ENCODE measurements around the gene KRTAP23-1. TPM values are rescaled to one million over a fixed set of nuclear protein-coding genes. Genes with fewer than 3 reads are reported as not detected.

KRTAP23-1 gene
- total RNA-seq, 1 experiment from 2014 or later = not detected

DNA sequence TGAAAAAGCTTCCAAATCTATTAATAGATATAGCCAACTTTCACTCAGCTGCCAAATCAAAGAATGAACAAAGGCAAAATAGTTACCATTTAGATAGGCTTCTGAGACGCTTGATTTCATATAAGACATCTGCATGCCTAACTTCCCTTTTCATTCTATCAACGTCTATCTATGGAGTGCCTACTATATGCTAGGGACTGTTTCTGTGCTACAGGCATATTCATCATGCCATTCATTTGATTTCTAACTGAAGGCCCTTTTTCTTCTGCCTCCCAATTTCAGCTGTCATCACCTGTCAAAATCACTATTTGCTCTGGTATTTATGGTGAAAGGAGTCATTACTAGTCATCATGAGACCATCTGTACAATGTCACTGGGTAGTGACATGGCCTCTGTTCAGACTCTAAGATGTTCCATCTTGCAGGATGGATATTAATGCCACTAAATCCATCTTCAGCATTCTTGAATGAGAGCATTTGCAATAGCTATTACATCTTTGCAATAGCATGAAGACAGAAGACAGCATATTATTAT lies 43.2 kb upstream of the KRTAP23-1 start:
- intact Hi-C loops (cut with micrococcal nuclease) = no loop called here
- CTCF ChIA-PET = no interaction called here
- H4K20me1 ChIP-seq (ENCODE audit: low read length) = no peaks in the 10 kb centered on the region
- H3F3A ChIP-seq (ENCODE audit: low read length, unreplicated experiment) = no peaks in the 10 kb centered on the region
- H3K4me3 ChIP-seq (ENCODE audit: low read length) = no peak overlapping the region
- POLR2A ChIA-PET (ENCODE audit: unreplicated experiment) = no interaction called here
- no peaks in the 10 kb centered on the region for H3K4me1 ChIP-seq (ENCODE audit: insufficient read depth, low read length)
- no peaks in the 10 kb centered on the region for H3K9me2 ChIP-seq (replicated peaks; ENCODE audit: low read length)
- no peaks in the 10 kb centered on the region for H3K36me3 ChIP-seq (ENCODE audit: low read depth, low read length)
- DNase-seq (peak; percentile 40), ATAC-seq (no peak)
- no peaks in the 10 kb centered on the region for H3K9me3 ChIP-seq (ENCODE audit: low read length)
- H2AFZ ChIP-seq (ENCODE audit: low read length) = no peak overlapping the region
- no peak overlapping the region for H3K9ac ChIP-seq (ENCODE audit: low read length)
- no TSS peak for BruUV-seq (replicated peaks)
- no peak for TF ChIP-seq EZH2 (IDR thresholded peaks at IDR 0.05; ENCODE audit: low read length, unreplicated experiment)
- TF ChIP-seq, protein P1, sequence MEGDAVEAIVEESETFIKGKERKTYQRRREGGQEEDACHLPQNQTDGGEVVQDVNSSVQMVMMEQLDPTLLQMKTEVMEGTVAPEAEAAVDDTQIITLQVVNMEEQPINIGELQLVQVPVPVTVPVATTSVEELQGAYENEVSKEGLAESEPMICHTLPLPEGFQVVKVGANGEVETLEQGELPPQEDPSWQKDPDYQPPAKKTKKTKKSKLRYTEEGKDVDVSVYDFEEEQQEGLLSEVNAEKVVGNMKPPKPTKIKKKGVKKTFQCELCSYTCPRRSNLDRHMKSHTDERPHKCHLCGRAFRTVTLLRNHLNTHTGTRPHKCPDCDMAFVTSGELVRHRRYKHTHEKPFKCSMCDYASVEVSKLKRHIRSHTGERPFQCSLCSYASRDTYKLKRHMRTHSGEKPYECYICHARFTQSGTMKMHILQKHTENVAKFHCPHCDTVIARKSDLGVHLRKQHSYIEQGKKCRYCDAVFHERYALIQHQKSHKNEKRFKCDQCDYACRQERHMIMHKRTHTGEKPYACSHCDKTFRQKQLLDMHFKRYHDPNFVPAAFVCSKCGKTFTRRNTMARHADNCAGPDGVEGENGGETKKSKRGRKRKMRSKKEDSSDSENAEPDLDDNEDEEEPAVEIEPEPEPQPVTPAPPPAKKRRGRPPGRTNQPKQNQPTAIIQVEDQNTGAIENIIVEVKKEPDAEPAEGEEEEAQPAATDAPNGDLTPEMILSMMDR (conservative IDR thresholded peaks at IDR 0.05; ENCODE audit: low read depth, low read length) = no peak
- TF ChIP-seq EZH2phosphoT487 (IDR thresholded peaks at IDR 0.05; ENCODE audit: borderline replicate concordance, low read length) = no peak
- H3K27me3 ChIP-seq (ENCODE audit: low read length) = peaks cover 54% of the 10 kb centered on the region; the same call in 1 of the 2 replicates
- H3K4me2 ChIP-seq (ENCODE audit: low read length) = no peak overlapping the region
- H3K27ac ChIP-seq (ENCODE audit: low read length) = no peak overlapping the region
- H3K79me2 ChIP-seq (ENCODE audit: low read length) = no peaks in the 10 kb centered on the region

DNA sequence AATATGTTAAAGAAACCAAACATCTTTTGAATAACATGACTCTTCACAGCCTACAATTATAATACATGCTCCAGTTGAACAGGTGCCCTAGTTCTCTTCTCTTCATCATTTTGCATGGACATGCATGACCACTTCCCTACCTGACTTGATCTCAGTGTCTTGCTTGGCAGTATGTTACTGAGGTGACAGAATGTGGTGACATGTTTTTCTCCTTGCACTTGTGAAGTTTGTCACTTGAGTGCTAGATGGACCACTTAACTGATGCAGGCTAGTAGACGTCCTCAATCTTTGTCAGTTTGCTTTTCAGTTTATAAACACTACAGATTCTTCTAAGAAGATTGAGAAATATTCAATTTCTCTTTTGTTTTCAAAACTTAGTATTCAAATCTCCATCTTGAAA lies 33.8 kb upstream of the KRTAP23-1 start:
- no peaks in the 10 kb centered on the region for H3F3A ChIP-seq (ENCODE audit: low read length, unreplicated experiment)
- no TSS peak for BruUV-seq (replicated peaks)
- no peak overlapping the region for H3K4me3 ChIP-seq (ENCODE audit: low read length)
- intact Hi-C loops (cut with micrococcal nuclease) = no loop called here
- TF ChIP-seq EZH2 (IDR thresholded peaks at IDR 0.05; ENCODE audit: low read length, unreplicated experiment) = no peak
- TF ChIP-seq, protein P1 (conservative IDR thresholded peaks at IDR 0.05; ENCODE audit: low read depth, low read length) = no peak
- TF ChIP-seq EZH2phosphoT487 (IDR thresholded peaks at IDR 0.05; ENCODE audit: borderline replicate concordance, low read length) = no peak
- H3K36me3 ChIP-seq (ENCODE audit: low read depth, low read length) = no peaks in the 10 kb centered on the region
- no peaks in the 10 kb centered on the region for H3K4me1 ChIP-seq (ENCODE audit: insufficient read depth, low read length)
- no peak overlapping the region for H3K9ac ChIP-seq (ENCODE audit: low read length)
- H3K9me2 ChIP-seq (replicated peaks; ENCODE audit: low read length) = no peaks in the 10 kb centered on the region
- DNase-seq (no peak), ATAC-seq (no peak)
- H2AFZ ChIP-seq (ENCODE audit: low read length) = no peak overlapping the region
- no peaks in the 10 kb centered on the region for H3K79me2 ChIP-seq (ENCODE audit: low read length)
- H3K4me2 ChIP-seq (ENCODE audit: low read length) = no peak overlapping the region
- no peak overlapping the region for H3K27ac ChIP-seq (ENCODE audit: low read length)
- CTCF ChIA-PET = no interaction called here
- H4K20me1 ChIP-seq (ENCODE audit: low read length) = no peaks in the 10 kb centered on the region
- POLR2A ChIA-PET (ENCODE audit: unreplicated experiment) = no interaction called here
- peaks cover 20% of the 10 kb centered on the region; the same call in 1 of the 2 replicates for H3K27me3 ChIP-seq (ENCODE audit: low read length)
- H3K9me3 ChIP-seq (ENCODE audit: low read length) = no peaks in the 10 kb centered on the region

DNA sequence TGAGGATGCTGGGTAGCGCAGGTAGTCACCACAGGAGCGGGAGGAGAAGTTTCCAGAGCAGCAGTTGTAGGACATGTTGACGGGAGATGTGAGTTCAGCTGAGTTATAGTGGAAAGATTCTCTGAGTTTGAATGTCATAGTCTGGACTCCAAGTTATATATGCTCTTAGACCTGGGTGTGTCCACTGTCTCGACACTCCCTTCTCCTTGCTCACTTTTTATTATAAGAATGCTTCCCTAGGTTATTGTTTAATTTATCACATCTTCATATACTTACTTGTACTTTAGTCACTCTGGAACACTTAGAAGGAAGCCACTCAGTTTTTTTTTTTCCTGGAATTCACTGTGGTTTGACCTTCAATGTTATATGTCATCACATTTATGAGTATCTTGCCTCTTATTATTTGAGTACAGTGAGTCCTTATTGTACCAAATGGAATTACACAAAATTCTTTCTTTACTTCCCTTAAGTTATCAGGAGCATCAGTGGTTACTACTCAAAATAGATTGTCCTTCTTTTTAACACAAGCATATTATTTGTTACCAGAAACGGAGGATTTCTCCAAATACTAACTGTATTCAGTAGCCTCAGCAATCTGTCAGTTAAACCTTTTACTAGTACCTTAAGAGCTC lies 23.8 kb upstream of the KRTAP23-1 start, which contains the start of gene KRTAP13-2:
Gene KRTAP13-2 (minus strand): TSS at position 133 of the 632 bp plus-strand sequence. CDS start 58 bp downstream, at position 75.
- no peak within 1 kb of the TSS for H2AFZ ChIP-seq (ENCODE audit: low read length)
- H4K20me1 ChIP-seq (ENCODE audit: low read length) = no peaks in the 10 kb centered on the region
- no peaks in the 10 kb centered on the region for H3K9me3 ChIP-seq (ENCODE audit: low read length)
- no peak within 1 kb of the TSS for H3K27ac ChIP-seq (ENCODE audit: low read length)
- H3F3A ChIP-seq (ENCODE audit: low read length, unreplicated experiment) = no peaks in the 10 kb centered on the region
- TF ChIP-seq, protein P1 (conservative IDR thresholded peaks at IDR 0.05; ENCODE audit: low read depth, low read length) = no peak
- no peak for TF ChIP-seq EZH2phosphoT487 (IDR thresholded peaks at IDR 0.05; ENCODE audit: borderline replicate concordance, low read length)
- TF ChIP-seq EZH2 (IDR thresholded peaks at IDR 0.05; ENCODE audit: low read length, unreplicated experiment) = no peak
- H3K9me2 ChIP-seq (replicated peaks; ENCODE audit: low read length) = no peaks in the 10 kb centered on the region
- peak; percentile 48 for ATAC-seq
- H3K36me3 ChIP-seq (ENCODE audit: low read depth, low read length) = no peaks in the 10 kb centered on the region
- intact Hi-C loops (cut with micrococcal nuclease) = no loop called here
- no peaks in the 10 kb centered on the region for H3K4me1 ChIP-seq (ENCODE audit: insufficient read depth, low read length)
- H3K79me2 ChIP-seq (ENCODE audit: low read length) = no peaks in the 10 kb centered on the region
- POLR2A ChIA-PET (ENCODE audit: unreplicated experiment) = no interaction called here
- BruUV-seq (replicated peaks) = no TSS peak
- CTCF ChIA-PET = interaction anchor here (0.7 kb wide), 1 partner anchor 38 kb away, joined by 5 read pairs; no protein-coding TSS in a partner anchor
- H3K27me3 ChIP-seq (ENCODE audit: low read length) = peaks cover 14% of the 10 kb centered on the region
- H3K9ac ChIP-seq (ENCODE audit: low read length) = no peak within 1 kb of the TSS
- no peak within 1 kb of the TSS for H3K4me2 ChIP-seq (ENCODE audit: low read length)
- H3K4me3 ChIP-seq (ENCODE audit: low read length) = no peak within 1 kb of the TSS
- DNase-seq = peak; percentile 45
